Renal cortical epithelial cell (primary cell): Measurements from ENCODE around the gene DCK. TPM values are rescaled to one million over a fixed set of nuclear protein-coding genes. Genes with fewer than 3 reads are reported as not detected.
A peak's percentile ranks its signal among the peaks of the same experiment; 100 is the strongest.
"Not testable (repeated sequence)": the region's sequence is repeated elsewhere in the genome, so short reads cannot be mapped to it uniquely, and the experiment has no call there.

Experiments
- DNase-seq: peaks from one replicate; pipeline ENCODE4 v3.0.0-alpha.2; 2011; ENCODE audit warnings: low read depth
- total RNA-seq: library from RNA; depleted of rRNA; stranded (reverse); fragments of >200 nt; gene quantifications from 2 replicates; pipeline ENCODE4 v1.2.3, GENCODE V29; 2014

Gene DCK
- total RNA-seq, result 13.8 and 21.2 TPM in 2 replicates

DNA sequence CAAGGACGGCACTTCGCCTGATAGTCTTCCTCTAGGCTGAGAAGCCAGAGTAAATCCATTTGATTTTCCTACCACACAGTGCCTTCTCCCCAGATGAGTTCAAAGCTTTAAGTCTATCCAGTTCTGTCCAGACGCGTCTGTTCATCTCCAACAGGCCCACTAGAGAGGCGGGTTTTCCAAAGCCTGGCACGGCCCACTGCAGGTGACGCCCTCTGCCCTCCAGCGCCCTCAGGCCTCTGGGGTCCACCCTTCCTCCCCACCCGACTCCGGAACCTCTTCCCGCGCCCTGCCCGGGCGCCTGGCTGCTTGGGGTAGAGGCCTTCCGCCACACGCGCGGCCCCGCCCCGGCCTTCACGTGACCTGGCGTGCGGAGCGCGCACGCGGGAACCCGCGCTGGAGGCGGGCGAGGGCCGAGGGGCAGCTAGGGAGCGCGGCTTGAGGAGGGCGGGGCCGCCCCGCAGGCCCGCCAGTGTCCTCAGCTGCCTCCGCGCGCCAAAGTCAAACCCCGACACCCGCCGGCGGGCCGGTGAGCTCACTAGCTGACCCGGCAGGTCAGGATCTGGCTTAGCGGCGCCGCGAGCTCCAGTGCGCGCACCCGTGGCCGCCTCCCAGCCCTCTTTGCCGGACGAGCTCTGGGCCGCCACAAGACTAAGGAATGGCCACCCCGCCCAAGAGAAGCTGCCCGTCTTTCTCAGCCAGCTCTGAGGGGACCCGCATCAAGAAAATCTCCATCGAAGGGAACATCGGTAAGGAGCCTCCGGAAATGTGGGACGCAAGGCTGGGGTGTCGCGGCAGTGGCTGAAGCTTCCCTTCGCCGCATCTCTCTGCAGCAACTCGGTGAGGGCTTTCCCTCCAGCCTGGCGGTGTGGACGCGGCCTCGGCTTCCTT, at the start of gene DCK:
TSS of gene DCK (plus strand) at position 469 of the 888 bp plus-strand sequence. CDS start at position 656, 187 bp downstream.
- peak; percentile 68 for DNase-seq

DNA sequence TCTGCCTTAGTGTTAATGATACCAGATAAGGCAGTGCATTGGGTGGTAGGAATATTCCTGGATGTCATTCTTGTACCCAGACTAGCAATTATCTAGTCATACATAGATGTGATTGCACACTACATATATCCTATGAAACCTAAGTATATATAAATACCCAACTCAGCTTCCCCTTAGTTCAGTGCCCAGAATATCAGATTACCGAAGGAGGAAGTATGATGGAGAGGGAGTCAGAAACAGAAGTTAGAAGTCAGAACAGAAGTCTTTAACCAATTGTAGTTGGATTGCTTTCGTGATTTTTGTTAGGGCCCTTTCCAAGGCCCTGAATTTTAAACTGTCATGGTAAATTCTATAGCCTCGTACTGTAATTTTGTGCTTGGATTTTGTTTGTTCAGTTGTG, 48.4 kb upstream of the DCK start:
- no peak for DNase-seq

DNA sequence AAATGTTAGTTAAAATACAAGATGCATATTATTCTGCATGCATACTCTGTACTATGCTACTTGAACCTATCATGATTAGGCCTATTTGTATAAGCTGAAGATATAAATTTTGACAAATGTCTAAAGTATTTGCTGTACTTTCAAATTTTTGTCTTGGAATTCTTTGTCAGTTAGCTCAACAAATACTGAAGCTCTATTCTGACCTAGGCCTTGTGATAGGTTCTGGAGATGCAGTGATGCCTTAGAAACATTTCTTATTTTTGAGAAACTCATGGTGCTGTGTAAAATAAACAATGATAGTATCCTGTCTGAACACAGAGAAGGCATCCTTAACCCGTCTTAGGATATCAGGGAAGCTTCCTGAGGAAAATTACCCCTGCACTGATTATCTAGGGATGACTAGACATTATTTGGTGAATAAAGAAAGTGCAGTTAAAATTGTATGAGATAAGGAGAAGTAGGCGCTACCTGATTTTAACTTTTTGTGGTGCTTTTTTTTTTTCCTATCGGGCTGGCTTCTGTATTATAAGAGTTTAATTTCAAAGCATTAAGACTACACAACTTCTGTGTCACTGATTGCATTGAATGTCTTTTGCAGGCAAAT, 47.9 kb upstream of the DCK start:
- DNase-seq, result no peak

DNA sequence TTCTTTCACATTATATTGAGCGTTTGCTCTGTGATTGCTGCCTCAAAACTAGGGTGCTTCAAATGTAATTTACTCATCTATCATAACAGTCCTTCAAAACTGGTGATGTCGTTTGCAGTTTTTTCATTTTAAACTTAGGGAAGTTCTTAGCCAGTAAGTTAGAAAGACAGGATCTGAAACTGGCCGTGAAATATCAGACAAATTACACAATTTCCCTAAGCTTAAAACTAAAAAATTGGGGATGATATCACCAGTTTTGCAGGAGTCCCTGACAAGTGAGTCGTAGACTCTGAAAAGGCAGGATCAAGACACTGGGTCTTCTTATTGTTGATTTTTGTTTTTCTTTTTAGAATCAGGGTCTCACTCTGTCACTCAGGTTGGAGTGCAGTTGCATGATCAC, 46.5 kb upstream of the DCK start:
- no peak for DNase-seq

DNA sequence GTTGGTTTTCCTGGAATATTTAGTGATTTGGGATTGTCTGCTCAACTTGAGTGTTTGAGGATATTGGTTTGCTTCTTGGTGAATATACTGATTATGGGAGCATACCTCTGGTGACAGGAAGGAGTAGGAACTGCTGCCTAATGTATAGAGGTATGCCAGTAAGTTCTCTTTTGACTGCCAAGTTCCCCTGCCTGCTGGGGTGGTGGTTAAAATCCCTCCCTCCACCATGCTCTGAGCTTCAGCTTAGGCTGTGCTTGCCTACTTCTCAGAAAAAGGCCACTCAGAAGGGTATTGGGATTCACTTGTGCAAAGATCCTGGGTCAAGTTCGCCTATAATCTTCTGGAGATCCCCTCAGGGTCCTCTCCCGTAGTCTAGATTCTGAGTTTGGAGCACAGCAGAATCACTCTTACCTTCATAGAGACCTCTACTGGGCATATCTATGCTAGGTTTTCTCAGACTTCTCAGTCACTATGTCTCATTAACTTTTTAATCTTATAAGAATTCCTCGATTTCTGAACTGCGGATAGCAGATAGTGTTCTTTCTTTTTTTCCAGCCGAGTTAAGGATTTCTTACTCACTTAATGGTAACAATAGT, 44.7 kb upstream of the DCK start:
- peak; percentile 11 for DNase-seq

DNA sequence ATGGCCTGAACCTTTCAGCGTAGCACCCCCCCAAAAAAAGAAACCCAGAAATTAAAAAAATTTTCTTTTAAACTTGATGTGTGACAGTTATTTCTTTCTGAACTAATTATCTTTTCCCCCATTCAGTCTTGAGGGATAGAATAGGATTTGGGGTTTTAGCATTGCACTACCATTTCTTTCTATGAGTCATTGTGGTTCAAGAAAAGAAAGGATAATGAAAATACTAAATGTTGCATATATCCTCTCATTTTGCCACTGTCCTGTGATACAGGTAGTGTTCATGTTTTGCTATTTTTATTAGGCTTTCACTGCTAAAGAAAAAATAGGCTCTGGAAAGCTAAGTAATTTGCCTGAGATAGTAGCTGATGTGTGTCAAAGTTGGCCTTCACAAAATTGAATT, 39.4 kb upstream of the DCK start:
- peak; percentile 19 for DNase-seq

DNA sequence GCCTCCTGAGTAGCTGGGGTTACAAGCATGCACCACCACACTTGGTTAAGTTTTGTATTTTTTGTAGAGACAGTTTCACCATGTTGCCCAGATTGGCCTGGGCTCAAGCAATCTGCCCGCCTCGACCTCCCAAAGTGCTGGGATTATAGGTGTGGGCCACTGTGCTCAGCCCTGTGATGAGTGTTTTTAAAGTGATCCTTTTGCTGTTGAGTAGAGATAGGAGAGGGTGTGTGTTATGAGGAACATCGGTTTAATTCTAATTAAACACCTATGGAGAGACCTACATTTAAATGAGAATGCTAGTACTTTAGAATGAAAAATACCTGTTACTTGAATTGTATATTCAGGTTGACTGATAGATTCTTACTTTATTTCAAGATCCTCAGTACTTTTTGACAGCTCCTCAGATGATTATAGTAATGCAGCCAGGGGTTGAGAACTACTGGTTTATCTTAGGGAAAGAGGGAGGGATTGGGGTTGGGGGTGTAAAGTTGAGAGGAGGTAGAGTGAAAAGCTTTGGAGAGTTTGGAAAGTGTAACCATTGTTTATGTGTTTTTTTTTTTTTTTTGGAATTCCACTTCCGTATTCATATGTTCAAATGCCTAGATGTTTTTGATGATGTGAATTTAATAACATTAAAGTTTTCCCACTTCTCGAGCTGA, 36.8 kb upstream of the DCK start:
- no peak for DNase-seq

DNA sequence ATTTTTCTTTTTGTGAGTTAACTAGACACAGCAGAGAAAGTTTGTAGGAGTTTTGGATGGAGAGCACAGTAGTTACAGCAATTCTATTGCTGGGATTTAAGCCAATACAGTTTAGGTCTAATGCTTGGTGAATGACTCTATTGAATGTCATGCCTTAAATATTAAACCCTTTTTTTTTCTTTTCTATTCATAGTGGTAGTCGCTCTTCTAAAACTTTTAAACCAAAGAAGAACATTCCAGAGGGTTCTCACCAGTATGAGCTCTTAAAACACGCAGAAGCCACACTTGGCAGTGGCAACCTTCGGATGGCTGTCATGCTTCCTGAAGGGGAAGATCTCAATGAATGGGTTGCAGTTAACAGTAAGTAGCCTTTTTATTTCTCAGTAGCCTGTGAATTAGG, 34.8 kb upstream of the DCK start:
- peak; percentile 15 for DNase-seq

DNA sequence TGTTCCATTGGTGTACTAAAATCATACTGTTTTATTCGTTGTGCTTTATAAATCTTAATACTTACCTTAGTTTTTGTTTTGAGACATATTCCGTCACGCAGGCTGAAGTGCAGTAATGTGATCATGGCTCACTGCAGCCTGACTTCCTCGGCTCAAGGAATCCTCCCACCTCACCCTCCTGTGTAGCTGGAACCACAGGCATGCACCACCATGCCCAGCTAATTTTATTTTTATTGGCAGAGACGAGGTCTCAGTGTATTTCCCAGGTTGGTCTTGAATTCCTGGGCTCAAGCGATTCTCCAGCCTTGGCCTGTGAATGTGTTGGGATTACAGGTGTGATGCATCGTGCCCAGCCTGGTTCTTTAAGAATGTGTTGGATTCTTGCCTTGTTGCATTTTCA, 24.4 kb upstream of the DCK start:
- DNase-seq, result peak; percentile 65

DNA sequence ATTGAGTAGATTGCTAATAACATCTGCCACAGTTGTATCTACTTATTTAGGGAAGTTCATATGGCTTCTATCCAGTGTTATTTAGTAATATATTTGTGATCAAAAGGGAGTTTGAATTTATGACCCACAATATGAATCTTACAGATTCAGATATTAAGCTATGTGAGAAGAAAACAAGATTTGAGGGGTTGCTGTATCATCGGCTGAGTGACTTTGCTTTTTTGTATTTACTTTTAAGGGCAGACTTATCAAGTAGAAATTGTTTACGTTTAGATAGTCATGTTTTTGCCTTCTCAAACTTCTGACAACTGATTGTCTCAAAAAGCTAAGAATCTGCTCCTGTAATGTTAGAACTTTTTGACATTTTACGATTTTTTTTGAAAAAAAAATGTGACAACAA, 17.2 kb upstream of the DCK start:
- DNase-seq, result no peak

DNA sequence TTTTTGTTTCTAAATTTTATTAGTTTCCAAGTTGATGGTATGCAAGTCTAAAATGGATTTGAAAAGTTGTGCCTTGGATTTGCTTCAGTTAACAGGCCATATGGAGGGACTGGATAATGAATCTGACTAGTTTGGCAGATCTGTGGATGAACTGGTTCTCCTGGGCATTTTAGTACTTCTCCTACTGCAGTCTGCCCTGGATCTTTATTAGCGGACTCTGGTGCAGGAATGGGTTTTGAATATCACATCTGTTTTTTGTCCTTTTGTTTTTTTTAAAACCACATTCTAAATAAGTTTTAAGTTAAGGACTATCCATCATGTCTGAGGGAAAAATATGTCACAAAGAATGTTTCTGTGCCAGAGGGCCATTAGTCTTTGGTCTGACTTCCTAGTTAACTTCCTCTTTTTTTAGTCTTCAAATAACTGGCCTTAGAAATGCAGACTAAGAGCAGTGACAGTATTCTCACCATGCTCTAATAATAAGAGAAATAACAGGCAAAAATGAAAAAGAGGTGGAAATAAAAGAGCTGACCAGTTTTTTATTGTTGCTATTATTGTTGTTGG, 13.9 kb upstream of the DCK start:
- no peak for DNase-seq

DNA sequence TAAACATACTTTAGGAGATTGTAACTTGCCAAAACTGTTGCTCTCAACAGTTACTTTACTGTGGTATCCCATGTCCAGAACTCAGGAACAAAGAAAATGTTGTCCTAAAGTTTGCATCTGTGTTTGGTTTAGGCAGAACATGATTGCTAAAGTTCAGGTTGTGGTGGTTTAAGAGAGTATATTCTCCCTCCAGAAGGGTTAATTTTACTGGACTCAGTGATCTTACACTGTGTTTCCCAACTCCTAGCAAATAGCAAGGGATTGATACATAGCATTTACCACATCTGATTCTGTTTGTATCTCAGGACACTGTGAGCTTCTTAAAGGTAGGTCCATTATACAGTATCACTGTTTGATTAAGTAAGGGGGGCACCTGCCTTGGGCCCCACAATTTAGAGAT, 13.3 kb upstream of the DCK start:
- no peak for DNase-seq

DNA sequence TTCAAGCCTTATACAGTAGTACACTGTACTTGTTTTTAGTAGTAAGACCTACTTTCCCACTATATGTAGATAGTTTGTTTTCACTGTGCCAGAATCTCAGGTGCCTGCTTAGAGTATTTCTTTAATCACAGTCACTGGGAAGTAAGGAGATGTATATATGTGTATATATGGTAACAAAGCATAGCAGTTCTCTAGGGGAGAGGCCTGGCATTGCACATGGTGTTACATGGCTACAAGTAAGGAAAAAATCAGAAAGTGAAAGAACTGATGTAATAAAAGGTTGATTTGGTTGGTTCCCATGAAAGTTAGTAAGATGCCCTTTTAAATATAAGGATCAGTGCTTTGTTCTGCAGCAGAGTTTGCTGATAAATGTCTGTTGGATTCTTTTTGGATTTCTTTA, 9.3 kb upstream of the DCK start:
- DNase-seq, result no peak

DNA sequence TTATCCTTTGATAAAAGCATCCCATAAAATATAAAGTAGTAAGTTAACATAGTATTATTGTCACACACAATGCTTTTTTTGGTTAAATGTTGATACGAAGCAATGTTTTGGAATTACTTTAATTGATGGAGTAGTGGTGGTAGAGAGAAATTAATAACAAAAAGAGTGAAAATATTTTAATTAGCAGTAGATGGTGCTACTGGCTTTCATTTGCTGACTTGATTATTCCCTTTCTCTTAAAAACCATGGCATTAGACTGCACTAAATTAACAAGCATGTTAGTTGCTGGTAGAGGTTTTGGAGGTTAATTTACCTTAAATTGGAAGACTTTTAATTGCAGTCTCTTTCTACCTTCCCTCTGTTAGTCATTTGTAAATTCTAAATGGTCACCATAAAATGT, 8.9 kb upstream of the DCK start:
- no peak for DNase-seq

DNA sequence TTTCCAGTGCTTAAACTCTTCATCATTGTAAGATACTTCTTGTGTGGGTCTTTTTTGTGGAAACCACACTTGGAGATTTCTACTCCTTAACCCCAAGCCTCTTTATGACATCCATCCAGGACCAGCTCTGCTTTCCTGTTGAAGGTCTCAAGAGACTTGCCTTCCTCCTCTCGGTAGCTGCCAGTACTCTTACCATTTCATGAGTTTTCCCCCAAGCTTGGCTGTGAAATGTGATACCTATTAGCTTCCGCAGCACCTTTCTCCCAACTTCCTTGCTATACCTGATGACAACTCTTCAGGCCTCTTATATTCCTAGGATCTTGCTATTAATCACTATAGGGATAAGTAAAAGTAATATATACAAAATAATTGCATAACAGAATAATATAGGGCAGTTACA, 1.9 kb upstream of the DCK start:
- DNase-seq, result no peak

DNA sequence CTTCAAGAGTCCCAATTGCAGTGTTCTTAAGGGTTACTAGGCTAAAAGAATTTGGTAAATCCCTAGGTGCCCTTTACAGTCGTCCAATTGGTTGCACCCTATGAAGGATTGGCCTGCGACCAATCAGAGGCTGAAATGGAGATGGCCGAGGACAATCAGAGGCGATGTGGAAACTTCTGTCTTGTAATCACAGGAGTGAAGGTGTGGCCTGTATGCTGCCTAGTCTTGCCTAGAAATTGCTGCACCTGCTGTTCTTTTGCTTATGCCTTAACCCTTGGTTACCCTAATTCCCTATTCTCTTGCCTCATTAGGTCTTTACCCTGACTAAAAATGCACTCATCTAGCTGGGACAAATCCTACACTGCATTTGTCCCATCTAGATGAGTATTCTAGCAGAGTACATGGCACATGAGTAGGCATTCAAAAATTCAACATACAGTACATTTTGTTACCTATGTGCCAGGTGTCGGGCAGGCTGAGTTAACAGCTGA, 1.0 kb upstream of the DCK start:
- DNase-seq, result peak; percentile 23

DNA sequence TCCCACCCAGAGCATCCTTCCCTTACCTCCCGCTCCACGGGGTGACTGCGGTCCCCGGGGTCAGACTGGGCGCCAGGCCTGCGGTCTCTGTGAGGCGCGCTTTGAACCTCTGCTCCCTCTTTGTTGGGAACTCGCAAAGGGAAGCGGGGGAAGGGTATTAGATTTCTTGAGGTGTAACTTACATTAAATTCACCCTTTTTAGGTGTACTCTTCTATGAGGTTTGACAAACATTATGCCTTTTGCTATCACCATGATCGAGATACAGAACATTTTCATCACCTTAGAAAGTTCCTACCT, 569 bp downstream of the DCK start:
- no peak for DNase-seq

DNA sequence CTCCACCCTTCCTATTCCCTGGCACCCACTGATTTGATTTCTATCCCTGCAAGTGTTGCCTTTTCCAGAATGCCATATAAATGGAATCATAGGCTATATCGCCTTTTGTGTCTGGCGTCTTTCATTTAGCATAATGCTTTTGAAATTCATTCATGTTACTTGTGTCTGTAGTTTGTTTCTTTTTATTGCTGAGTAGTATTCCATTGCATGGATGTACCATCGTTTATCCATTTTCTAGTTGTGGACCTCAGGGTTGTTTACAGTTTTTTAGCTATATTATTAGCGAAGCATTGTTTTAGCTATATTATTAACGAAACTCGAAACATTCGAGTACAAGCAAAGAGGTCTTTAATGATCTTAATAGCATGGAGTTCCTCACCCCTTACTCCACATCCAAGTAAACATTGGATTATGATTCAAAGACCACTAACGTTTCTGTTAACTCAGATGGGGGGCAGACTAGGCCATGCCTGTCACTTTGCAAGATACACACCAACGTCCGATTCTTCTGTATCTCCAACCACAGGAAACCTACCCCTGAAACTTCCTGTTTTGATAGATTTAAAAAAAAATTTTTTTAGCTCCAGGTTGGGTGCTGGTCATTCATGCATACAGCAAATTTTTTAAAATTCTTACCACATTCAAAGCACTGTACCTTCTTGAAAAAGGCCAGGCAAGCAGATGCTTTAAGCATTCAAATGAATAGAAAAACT, 1.1 kb downstream of the DCK start:
- DNase-seq, result no peak

DNA sequence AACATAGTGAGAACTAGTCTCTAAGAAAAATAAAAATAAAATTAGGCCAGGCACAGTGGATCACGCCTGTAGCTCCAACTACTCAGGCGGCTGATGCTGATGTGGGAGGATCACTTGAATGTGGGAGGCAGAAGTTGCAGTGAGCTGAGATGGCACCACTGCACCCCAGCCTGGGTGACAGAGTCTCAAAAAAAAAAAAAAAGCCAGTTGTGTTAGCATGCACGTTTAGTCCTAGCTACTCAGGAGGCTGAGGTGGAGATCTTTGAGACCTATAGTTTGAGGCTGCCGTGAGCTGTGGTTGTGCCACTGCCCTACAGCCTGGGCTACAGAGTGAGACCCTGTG, 2.5 kb downstream of the DCK start:
- no peak for DNase-seq

DNA sequence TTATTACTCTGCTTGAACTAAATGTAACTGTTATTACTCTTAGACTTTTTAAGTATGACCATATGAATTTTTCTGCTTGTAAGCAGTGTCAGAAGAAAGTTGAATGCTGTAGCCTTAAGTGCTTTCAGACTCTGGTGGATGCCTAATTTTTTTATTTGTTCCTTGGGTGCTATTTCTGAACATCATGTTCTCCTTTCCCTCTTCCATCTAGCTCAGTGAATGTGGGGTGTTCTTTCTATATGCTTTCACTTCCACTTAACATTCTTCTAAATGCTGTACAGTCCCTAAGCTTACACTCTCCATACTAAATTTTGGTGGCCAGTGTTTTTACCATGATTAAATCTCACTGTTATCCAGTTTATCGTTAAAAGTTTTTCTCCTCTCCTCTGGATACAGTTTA, 3.6 kb downstream of the DCK start:
- DNase-seq, result no peak

DNA sequence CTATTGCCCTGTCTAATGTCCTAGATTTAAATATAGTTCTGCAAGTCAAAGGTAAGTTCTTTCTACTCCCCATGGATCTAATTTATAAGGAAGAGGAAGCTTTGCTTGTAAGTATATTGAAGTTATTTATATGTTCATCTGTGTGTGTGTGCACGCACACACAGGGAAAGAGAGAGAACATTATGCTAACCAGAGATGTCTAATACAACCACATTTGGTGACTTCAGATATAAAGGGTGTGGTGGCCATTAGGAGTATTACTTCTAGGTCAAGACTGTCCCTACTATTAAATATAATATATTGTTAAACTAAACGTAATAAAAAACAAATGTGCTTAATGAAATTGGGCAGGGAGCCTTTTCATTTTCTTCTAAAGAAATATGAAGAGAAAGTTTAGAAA, 4.1 kb downstream of the DCK start:
- no peak for DNase-seq

DNA sequence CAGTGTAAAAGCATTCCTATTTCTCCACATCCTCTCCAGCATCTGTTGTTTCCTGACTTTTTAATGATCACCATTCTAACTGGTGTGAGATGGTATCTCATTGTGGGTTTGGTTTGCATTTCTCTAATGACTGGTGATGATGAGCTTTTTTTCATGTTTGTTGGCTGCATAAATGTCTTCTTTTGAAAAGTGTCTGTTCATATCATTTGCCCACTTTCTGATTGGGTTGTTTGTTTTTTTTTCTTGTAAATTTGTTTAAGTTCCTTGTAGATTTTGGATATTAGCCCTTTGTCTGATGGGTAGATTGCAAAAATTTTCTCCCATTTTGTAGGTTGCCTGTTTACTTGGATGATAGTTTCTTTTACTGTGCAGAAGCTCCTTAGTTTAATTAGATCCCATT, 6.2 kb downstream of the DCK start:
- DNase-seq, result not testable (repeated sequence)
